Ishikawa (cell line): Measurements from ENCODE around the gene RCL1.

Experiments used
- CEBPB ChIP-seq: IDR thresholded peaks from 2 replicates; pipeline ENCODE4 v1.6.1; 2012
- CREB1 ChIP-seq: IDR thresholded peaks from 2 replicates; pipeline ENCODE4 v1.6.1; 2012; ENCODE audit warnings: low read depth
- EGR1 ChIP-seq: IDR thresholded peaks from 2 replicates; pipeline ENCODE4 v1.6.1; 2012
- EP300 ChIP-seq: IDR thresholded peaks from 2 replicates; pipeline ENCODE4 v1.6.1; 2012; ENCODE audit warnings: borderline replicate concordance
- MAX ChIP-seq: IDR thresholded peaks from 2 replicates; pipeline ENCODE4 v1.6.1; 2012
- NFIC ChIP-seq: IDR thresholded peaks from 2 replicates; pipeline ENCODE4 v1.6.1; 2012
- RAD21 ChIP-seq: IDR thresholded peaks from 2 replicates; pipeline ENCODE4 v1.6.1; 2012; ENCODE audit warnings: low read depth
- TAF1 ChIP-seq: IDR thresholded peaks from 2 replicates; pipeline ENCODE4 v1.6.1; 2012; ENCODE audit warnings: low read depth, mild to moderate bottlenecking
- TCF12 ChIP-seq: IDR thresholded peaks from 2 replicates; pipeline ENCODE4 v1.6.1; 2012; ENCODE audit warnings: low read depth
- YY1 ChIP-seq: IDR thresholded peaks from 2 replicates; pipeline ENCODE4 v1.6.1; 2012; ENCODE audit warnings: low read depth

- TF ChIP-seq EGR1 (no peak), TAF1 (no peak), CEBPB (no peak), TCF12 (no peak), CREB1 (no peak), YY1 (no peak), NFIC (no peak), MAX (no peak), RAD21 (no peak), EP300 (no peak)
Observed at GRCh38 chr9:4852419-4852818, 59.7 kb downstream of the RCL1 start.
